Neural cell (in vitro differentiated cells): ENCODE data around the gene MAGI2.

Experiments used
- CTCF ChIP-seq: fragments of 450-650 bp; IDR thresholded peaks from 2 replicates; pipeline ENCODE4 v1.5.1; 2014; ENCODE audit warnings: antibody characterized with exemption, mild to moderate bottlenecking, moderate library complexity; ENCODE audit not compliant: poor library complexity, severe bottlenecking
- EP300 ChIP-seq: fragments of 450-650 bp; conservative IDR thresholded peaks from 2 replicates; pipeline ENCODE4 v1.6.1; 2014; ENCODE audit warnings: antibody characterized with exemption, mild to moderate bottlenecking, moderate library complexity; ENCODE audit not compliant: poor library complexity, severe bottlenecking
- EZH2 ChIP-seq: fragments of 200-600, 300-800 bp; shearing (Covaris generic), sonication (generic); IDR thresholded peaks from 2 replicates; pipeline ENCODE4 v1.6.1; 2014; ENCODE audit warnings: antibody characterized with exemption, low read length, borderline replicate concordance, mild to moderate bottlenecking; ENCODE audit not compliant: insufficient read depth, poor library complexity, severe bottlenecking
- MXI1 ChIP-seq: fragments of 450-650 bp; conservative IDR thresholded peaks from 2 replicates; pipeline ENCODE4 v1.6.1; 2014; ENCODE audit warnings: antibody characterized with exemption, mild to moderate bottlenecking; ENCODE audit not compliant: poor library complexity, severe bottlenecking
- POLR2AphosphoS5 ChIP-seq: IDR thresholded peaks from 2 replicates; pipeline ENCODE4 v1.6.1; 2012
- RAD21 ChIP-seq: fragments of 450-650 bp; conservative IDR thresholded peaks from 2 replicates; pipeline ENCODE4 v1.6.1; 2014; ENCODE audit warnings: antibody characterized with exemption, mild to moderate bottlenecking, moderate library complexity
- REST ChIP-seq: IDR thresholded peaks from 2 replicates; pipeline ENCODE4 v1.6.1; 2012; ENCODE audit warnings: borderline replicate concordance
- SMC3 ChIP-seq: fragments of 450-650 bp; conservative IDR thresholded peaks from 2 replicates; pipeline ENCODE4 v1.6.1; 2014; ENCODE audit warnings: antibody characterized with exemption, mild to moderate bottlenecking, moderate library complexity; ENCODE audit not compliant: poor library complexity

GRCh38 chr7:78514634-78515033 lies 938.8 kb downstream of the MAGI2 start:
- no peak for TF ChIP-seq POLR2AphosphoS5
- no peak for TF ChIP-seq EZH2
- TF ChIP-seq MXI1: no peak
- TF ChIP-seq REST: no peak
- TF ChIP-seq CTCF: no peak
- no peak for TF ChIP-seq EP300
- no peak for TF ChIP-seq RAD21
- TF ChIP-seq SMC3: no peak
